Measurements from ENCODE around the gene RNF157.

Gene RNF157

GRCh38 chr17:76131692-76132573 is 108.4 kb downstream of the RNF157 start:
- no peak for DNase-seq (ENCODE audit: insufficient read length, low spot score)
- no peak for FAIRE-seq

GRCh38 chr17:76131051-76131691 is 109.1 kb downstream of the RNF157 start:
- FAIRE-seq (no peak), DNase-seq (ENCODE audit: insufficient read length, low spot score) (no peak)

DNA sequence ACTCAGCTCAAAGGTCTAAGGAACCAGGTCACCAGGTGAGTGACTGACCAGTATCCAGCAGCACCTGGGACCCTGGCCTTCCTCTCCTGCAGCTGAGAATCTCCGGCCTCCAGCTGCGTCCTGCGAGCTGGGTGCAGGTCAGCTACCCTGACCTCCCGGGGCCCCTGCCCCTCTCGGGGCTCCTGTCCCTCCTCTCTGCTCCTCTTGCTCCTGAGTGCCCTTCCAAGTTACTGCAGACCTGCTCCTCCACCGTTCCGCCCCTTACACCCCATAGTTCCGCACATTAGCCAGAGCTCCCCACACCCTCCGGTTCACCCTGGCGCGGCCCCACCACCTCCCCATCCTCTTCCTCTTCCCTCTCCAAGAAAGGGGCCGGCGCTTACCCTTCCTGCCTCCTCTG is 109.8 kb downstream of the RNF157 start:
- no peak for FAIRE-seq

GRCh38 chr17:76125922-76126321 is 114.4 kb downstream of the RNF157 start:
- DNase-seq (ENCODE audit: insufficient read length, low spot score): no peak
- no peak for FAIRE-seq

More for the DNA sequence above, 109.8 kb downstream of the RNF157 start:
- DNase-seq (ENCODE audit: insufficient read length, low spot score): no peak

DNA sequence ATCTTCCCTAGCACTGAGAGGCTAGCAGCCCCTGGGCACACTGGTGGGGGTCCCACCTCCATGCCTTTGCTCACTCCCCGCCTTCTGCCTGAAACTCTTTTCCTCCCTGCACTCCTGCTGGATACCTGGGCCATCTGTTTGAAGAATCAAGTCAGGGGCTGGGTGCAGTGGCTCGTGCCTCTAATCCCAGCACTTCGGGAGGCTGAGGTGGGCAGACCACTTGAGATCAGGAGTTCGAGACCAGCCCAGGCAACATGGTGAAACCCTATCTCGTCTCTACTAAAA is 115.0 kb downstream of the RNF157 start:
- no peak for FAIRE-seq
- DNase-seq (ENCODE audit: insufficient read length, low spot score): no peak

- DNase-seq (ENCODE audit: insufficient read length, low spot score) (no peak), FAIRE-seq (peak; percentile 73)
These were observed 115.5 kb downstream of the RNF157 start for GRCh38 chr17:76124582-76125390.

DNA sequence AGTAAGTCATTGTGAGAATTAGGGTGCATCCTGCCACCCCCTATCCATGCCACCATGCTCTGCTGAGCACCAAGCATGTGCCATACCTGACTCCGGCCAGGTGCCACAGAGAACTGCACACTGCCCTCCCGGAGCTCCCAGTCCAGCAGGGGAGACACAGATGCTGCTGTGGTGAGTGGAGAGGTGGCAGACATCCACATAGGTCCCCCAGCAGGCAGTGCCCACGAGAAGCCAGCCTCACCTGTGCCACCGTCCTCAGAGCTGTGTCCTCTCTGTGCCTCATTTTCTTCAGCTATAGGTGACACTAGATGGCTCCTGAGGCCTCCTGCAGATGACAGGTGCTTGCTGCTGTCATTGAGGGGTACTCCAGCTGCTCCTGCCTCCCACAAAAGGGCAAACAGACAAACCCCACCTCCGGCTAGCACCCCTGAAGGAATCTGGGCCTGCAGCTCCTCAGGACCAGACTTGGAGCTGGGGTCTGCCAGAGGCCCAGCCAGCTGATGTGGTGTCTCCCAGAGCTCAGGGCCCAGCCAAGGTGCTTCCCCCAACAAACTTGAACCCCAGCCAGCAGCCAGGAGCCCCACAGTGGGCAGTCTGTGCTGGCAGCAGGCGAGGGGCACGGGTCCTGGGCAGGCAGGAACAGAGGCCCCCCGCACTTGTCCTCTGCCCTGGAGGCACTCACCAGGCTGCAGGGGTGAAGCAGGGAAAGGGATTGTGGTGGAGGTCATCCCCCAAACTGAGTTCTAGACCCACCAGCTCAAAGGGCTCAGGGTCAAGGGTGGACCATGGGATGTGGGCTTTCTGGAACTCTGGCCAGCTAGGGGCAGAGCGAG is 116.3 kb downstream of the RNF157 start:
- no peak for FAIRE-seq
- DNase-seq (ENCODE audit: insufficient read length, low spot score): no peak

DNA sequence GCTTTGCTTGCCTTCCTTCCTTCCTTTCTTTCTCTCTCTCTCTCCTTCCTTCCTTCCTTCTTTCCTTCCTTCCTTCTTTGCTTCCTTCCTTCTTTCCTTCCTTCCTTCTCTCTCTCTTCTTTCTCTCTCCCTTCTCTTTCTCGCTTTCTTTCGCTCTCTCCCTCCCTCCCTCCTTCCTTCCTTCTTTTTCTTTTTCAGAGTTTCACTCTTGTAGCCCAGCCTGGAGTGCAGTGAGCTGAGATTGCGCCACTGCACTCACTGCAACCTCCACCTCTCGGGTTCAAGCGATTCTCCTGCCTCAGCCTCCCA is 117.1 kb downstream of the RNF157 start:
- DNase-seq (ENCODE audit: insufficient read length, low spot score) (no peak), FAIRE-seq (no peak)

DNA sequence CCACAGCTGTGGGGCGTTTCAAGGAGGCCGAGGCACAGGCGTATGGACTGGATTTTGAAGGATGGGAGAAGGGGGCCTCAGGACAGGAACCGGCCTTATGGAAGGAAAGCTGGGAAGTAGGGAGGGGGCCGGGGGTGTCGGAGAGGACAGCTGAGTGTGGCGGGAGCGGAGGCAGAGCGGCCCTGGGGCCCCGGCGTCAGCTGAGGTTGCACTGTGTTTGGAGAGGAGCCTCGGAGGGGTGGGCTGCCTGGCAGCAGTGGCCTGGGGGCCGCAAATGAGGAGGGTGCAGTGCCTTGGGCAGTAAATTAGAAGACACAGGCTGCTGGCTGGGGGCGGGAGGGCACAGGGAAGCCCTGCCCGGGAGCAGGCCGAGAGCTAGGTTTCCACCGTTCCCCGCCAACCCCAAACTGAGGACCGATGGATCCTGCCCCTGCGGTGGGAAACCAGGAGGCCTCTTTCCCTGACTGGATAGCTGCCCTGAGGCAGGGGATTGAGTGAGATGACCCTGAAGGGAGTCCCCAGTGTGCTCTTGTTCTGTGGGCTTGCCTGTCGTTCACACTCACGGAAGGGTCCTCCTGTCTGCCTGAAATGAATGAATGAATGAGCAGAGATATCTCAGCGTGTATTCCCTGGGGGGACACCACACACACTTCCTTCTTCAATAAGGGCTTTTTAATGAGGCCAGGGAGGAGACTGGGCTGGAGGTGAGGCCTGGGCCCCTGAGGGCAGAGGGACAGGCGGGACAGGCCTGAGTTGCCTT is 117.7 kb downstream of the RNF157 start:
- DNase-seq (ENCODE audit: insufficient read length, low spot score): no peak
- no peak for FAIRE-seq

GRCh38 chr17:76121932-76122430 is 118.3 kb downstream of the RNF157 start:
- no peak for FAIRE-seq

GRCh38 chr17:76120658-76121008 is 119.7 kb downstream of the RNF157 start:
- FAIRE-seq (peak; percentile 40), DNase-seq (ENCODE audit: insufficient read length, low spot score) (no peak)

More at GRCh38 chr17:76121932-76122430, 118.3 kb downstream of the RNF157 start:
- no peak for DNase-seq (ENCODE audit: insufficient read length, low spot score)

GRCh38 chr17:76119409-76120371 is 120.6 kb downstream of the RNF157 start:
- FAIRE-seq (no peak), DNase-seq (ENCODE audit: insufficient read length, low spot score) (no peak)

DNA sequence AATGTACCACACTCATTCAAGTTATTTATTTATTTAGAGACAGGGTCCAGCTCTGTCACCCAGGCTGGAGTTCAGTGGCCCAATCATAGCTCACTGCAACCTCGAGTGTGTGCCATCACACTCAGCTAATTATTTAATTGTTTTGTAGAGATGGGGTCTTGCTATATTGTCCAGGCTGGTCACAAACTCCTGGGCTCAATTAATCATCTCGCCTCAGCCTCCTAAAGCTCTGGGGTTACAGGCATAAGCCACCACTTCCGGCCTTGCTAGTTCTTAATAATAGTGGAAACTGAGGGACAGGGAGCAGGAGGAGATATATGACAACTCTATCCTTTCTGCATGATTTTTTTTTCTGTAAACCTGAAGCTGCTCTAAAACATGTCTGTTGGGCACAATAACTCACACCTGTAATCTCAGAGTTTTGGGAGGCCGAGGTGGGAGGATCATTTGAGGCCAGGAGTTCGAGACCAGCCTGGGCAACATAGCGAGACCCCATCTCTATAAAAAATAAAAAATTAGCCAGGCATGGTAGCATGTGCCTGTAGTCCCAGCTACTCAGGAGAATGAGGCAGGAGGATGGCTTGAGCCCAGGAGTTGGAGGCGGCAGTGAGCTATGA is 125.0 kb downstream of the RNF157 start:
- no peak for DNase-seq (ENCODE audit: insufficient read length, low spot score)
- peak; percentile 54 for FAIRE-seq

- FAIRE-seq (no peak), DNase-seq (ENCODE audit: insufficient read length, low spot score) (no peak)
These were observed 128.3 kb downstream of the RNF157 start for GRCh38 chr17:76111956-76112355.

DNA sequence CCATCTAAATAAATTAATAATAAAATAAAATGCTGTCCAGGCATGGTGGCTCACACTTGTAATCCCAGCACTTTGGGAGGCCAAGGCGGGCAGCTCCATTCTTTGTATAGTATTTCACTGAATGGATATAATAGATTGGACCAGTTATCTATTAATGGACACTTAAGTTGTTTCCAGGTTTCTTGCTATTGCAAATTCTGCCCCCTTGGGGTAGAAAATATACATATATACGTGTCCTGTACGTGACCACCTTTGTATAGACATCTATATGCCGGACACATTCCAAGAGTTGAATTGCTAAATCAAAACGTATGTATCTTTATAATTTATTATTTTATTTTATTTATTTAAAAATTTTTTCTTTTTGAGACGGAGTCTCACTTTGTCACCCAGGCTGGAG is 132.8 kb downstream of the RNF157 start:
- FAIRE-seq (no peak), DNase-seq (ENCODE audit: insufficient read length, low spot score) (no peak)

DNA sequence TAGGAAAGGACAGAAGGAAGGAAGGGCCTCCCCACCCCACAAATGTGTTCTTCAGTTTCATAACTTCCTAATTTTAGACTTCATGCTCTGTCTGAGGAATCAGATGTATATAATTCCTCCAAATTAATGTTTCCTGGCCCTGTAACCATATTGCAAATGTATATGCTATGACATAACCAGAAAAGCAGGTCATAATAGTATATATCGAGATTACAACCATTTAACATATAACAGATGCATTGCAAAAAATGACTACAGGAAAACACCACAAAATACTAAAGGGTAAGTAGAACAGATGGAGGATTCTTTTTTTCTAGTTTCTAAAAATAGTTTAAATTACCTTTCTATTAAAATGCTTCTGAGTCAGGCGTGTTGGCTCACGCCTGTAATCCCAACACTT is 133.6 kb downstream of the RNF157 start:
- DNase-seq (ENCODE audit: insufficient read length, low spot score): no peak

GRCh38 chr17:76104896-76105231 is 135.4 kb downstream of the RNF157 start:
- FAIRE-seq (no peak), DNase-seq (ENCODE audit: insufficient read length, low spot score) (no peak)

More for the DNA sequence above, 133.6 kb downstream of the RNF157 start:
- FAIRE-seq: no peak

DNA sequence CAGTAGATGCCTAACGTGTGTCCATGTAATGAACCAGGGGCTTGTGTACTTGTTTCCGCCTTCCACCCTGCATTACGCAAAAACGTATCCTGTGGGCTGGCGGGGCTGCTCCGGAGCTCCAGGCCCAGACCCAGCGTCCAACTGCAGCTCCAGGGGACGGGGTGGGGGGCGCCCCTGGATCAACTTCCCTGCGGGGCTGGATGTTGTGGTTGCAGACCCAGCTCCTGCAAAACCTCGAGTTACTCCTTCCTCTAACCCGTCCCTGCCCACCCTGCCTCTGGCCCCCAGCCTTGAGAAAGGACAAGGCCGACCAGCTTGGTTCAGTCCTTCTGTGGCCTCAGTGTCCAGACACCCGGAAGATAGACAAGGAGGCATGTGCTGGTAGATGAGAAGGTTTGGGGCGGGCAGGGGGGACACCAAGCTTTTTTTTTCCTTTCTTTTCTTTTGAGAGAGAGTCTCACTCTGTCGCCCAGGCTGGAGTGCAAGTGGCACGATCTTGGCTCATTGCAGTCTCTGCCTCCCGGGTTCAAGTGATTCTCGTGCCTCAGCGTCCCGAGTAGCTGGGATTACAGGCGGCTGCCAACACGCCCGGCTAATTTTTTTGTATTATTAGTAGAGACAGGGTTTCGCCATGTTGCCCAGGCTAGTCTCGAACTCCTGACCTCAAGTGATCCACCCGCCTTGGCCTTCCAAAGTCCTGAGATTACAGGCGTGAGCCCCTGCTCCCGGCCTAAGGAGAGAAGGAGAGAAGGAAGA is 136.0 kb downstream of the RNF157 start:
- DNase-seq (ENCODE audit: insufficient read length, low spot score): no peak
- no peak for FAIRE-seq
